HG03432 (cell line): Measurements from ENCODE around the gene AFF3.

Experiments
- ATAC-seq: cut with Tn5 transposase; IDR thresholded peaks from one replicate; pipeline ENCODE4 v1.9.1; 2021; ENCODE audit warnings: mild to moderate bottlenecking, moderate library complexity; ENCODE audit not compliant: unreplicated experiment

The AFF3 gene

DNA sequence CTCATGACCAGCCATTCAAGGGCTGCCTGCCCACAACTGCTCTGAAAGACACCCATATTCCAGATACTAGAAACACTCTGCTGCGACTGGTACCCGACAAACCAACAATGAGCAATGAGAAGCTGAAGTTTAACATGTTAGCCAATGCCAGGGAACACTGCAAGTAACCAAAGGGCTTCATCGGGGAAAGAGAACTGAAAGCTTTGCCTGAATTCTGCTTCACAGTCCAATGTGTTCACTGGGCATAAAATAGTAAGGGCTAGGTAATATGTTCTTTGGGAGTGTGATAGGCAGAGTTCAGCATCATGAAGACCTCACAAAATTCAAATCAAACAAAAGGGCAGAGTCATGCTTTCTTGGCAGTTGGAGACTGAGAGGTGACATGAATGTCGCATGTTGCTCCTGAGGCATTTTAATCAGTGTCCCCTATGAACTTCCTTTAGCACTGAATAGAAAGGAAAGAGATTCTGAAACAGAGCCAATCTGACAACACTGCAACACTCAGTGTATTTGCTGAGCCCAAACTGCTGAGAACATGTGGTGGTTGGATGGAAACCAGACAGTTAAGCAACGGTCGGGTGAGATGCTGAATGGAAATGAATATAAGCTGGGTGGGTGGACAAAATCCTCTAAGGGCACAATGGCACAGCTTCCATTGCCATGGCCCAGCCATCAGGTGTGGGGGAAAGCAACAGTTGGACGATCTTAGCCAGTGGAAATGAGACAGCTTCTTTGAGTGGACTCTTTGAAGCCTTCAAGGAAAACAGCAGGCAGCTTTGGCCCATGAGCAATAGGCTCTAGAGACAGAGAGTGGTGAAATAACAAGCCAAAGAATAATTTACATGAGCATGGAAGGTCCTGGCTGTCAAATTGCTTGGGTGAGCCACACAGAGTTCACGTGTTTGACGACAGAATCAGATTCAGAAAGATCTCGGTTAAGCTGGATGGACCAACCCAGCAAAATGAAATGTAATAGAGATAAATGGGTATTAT is 277.5 kb downstream of the AFF3 start:
- ATAC-seq: no peak

DNA sequence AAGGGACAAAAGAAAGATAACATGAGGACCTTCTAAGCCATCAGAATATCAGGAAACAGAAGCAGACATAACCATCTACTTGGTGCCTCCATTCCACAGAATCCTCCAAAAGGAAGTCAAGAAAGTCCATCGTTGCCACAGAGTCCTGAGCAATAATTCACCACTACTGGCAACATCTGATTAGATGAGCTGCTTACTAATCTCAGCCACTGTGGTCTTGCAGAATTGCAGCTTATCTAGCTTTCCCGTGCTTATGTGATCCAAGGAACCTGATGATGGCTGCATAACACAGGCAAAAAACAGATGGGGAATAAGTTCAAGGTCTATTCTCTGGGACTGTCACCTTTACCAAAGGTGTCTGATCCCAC is 278.5 kb downstream of the AFF3 start:
- no peak for ATAC-seq

DNA sequence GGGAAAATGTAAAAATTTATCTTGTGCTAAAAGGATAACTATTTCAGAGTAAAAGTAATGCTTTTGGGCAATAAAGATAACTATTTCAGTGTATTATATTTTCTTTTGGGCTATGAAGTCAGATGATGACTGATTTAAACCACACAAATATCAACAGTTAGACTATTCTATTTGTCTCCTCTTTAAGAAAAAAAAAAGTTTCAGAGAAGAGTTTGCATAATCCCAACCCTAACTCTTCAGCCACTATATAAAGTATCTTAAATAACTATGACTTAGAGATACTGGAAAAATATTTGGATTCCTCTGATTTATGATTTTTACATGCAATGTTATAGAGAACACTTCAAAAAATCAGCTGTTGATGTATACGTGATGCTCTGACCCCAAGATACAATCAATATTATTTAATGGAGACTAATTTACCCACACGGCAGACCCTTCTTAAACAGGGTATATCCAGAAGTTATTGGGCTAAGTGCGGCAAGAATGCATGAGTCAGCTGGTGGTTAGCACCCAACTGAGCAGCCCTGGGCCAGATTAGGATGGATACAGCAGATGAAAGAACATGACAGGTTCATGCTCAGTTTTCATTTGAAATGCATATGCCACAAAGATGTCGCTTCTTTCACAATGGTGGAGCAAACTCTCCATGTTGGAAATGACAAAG is 279.0 kb downstream of the AFF3 start:
- no peak for ATAC-seq

- no peak for ATAC-seq
These were observed 279.8 kb downstream of the AFF3 start for GRCh38 chr2:99862566-99862965.

DNA sequence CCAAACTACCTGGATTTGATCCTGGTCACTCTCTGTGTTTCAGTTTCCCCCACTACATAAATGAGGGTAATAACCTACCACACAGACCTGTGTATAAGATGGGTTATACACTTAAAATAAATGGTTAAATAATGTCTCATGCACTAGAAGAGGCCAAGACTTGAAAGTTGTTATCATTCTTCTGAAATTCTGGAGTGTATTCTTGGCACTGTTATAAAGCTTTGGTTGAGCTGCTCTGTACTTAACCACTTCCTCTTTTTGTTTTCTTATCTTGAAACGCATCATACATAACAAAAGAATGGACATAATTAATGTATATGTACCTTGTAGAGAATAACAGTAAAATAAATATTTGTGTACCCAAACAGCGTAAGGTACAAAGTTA is 281.0 kb downstream of the AFF3 start:
- no peak for ATAC-seq

- no peak for ATAC-seq
These were observed 281.5 kb downstream of the AFF3 start for GRCh38 chr2:99860720-99861375.

DNA sequence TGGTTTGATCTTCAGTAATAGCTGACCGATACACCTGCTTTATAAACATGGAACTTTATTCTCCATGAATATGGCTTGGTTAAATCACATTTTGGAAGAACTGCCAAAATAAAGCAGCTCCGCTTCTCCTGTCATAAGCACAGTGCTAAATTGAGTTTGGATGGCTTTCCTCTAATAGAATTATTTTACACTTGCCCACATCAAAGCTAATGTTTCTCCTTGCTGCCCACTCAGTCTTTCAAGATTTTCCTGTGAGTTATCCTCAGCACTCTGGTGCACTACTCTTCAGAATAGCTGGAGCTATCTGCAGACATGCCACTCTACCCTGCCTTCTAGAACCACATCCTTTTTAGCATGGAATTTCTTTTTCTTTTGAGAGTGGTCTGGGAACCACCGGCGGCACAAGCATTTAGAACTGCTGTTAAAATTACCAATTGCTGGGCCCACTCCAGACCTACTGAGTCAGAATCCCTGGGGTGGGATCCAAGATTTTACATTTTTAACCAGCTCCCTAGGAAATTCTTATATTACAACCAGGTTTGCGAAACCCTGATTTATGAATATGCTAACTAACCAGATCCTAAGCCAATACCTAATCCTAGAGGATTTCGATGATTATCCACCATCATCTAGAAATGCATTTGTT is 283.3 kb downstream of the AFF3 start:
- ATAC-seq: no peak

- ATAC-seq: no peak
These were observed 284.4 kb downstream of the AFF3 start for GRCh38 chr2:99857867-99858444.

DNA sequence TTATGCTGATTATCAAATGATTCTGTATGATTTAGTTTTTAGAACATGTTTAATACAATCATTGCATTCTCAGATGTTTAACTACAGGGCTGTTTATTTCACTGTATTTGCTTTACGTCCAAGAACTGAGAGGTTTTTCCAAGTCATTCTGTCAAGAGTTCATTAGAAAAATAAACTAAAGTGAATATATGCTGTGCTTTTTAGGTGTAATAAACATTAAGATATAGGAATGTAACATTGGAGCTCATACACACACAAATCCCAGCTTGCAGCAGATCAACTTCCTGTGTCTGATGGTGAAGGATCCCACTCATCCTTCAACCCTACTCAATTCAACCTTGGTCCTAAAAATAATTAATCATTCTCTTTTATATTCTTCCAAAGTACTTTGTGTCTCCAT is 285.0 kb downstream of the AFF3 start:
- no peak for ATAC-seq

DNA sequence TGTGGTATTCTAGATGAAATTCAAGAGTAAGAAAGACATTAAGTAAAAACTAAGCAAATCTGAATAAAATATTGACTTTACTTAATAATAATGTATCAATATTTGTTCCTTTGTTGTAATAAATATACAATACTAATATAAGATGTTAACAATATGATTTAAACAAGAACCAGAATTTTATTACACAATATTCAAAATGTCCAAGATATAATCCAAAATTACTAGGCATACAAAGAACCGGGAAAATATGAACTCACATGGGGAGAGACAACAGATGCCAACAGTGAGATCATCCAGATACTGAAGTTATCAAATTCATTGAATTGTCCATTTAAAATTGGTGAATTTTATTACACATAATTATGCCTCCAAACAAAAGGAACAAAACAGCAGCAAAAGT is 286.3 kb downstream of the AFF3 start:
- no peak for ATAC-seq

- no peak for ATAC-seq
These were observed 288.0 kb downstream of the AFF3 start for GRCh38 chr2:99854236-99854852.

DNA sequence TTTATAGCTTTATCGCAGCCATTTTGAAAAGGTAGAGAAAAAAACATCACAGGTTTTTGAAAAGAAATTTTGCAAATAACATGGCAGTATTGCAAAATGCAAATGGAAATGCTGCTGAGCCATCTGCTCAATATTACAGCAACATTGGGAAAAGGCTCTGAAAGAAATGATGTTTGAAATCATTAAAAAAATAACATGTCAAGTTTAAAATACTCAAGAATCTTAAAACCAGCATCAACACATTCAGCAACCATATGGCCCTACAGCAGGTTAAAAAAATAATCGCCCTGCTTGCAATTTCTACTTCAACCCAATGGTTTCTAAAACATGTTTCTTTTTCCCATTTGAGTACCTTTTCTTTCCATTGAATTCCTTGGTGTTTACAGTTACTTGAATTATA is 289.4 kb downstream of the AFF3 start:
- no peak for ATAC-seq

DNA sequence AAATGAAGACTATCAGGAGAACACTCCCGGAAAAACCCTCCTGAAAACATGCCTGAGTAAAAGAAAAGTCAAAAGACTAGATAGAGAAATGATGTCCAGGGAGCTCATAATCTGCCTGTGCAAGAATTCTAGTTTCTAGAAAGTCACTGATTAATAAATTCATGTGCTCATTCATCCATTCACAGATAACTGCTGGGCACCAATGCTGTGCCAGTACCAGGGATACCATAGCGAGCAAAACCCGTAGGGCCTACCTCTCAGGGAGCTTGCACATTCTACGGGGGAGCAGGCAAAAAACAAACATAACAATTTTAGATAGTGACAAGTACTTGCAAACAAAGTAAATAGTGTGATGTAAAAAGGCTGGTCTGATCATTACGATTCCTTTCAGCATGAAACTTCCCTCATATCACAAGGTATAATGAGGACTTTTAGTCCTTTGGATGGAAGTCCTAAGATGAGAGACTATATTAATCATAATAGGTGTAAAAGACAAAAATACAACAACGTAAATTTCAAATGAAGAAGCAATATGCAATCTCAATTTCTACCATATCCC is 289.9 kb downstream of the AFF3 start:
- no peak for ATAC-seq

- no peak for ATAC-seq
These were observed 290.6 kb downstream of the AFF3 start for GRCh38 chr2:99851811-99852210.

DNA sequence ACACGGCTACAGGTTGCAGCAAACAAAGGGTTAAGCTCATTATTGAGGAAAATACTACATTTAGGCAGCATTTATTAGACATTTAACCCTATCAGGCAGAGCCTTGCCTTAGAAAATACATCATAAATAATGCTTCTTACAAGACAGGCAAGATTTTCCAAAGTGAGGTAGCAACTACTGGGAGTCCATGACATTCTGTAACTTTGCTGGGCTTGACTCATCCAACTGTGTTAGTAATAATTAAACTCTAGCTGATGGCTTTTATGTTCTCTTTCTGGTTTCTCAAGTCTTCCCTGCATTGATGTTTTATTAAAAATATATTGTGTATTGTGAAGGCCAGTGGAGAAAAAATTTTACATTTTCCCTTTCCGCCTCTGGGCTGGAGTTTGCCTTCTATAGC is 291.3 kb downstream of the AFF3 start:
- no peak for ATAC-seq

DNA sequence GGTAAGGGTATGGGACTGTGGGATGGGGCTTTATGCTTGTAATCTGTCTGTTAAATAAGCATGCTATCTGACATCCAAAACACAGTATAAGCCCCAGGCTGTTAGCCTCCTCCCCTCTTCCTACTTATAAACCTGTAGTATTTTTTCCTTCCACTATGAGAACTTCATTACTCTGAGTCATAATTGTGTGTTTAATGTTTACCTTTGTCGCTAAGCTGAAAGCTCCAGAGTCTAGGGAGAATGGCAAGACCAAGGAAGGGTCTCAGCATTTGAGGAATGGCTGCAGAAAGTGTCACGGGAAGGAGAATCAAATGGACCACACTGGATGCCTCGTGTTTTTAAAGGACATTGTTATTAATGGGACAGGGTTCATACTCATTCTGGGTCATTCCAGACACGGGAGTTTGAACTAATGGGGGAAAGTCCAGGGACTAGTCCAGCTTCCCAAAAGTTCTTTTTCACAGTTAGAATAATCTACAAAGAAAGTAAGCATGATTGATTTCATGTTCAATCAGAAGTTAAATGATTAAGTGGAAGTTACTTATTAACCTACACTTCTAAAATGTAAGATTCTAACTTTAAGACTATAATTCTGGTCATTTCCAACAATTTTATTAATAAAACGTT is 292.2 kb downstream of the AFF3 start:
- no peak for ATAC-seq

DNA sequence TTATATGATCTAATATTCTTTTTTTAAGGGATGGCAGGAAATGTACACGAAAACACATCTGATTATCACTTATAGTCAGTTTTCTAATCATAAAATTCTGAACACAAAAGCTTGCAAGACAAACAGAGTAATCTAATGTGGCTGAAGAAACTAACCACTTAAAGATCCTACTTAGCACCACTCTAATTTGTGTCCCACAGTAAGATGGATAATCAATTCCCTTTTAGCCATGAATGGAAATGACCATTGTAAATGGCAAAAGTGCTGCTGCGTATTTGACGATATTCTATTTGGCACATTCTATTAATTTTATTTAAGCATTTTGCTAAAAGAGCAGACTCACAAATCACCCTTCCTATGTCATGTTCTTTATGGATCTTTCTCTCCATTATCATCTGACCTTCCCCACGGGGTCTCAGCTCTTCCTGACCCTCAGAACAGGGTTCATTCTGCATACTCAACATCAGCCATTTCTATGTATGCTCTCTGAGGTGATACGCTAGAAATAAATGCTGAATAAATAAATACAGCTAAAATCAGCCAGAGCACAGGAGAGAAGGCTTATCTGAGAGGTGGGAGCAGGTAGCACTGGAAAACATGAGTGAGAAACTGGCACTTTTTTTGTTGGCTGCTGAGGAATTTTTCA is 295.8 kb downstream of the AFF3 start:
- ATAC-seq: no peak

DNA sequence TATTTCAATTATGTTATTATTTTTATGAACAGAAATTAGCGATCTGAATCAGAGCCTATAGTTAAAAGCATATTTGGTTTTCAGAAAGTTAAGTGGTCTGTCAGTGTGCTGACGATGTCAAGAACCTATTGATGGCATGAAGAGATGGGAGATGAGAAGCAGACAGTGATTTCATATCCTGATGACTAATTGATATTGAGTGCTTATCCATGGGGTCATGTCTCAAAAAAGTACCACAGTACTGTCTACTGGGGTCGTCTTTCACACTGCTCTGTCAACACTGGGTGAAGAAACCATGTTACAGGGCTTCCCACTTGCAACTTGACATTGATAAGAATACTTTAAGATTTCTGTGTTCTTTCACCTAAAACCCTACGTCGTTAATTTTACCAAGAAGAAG is 297.1 kb downstream of the AFF3 start:
- ATAC-seq: no peak

DNA sequence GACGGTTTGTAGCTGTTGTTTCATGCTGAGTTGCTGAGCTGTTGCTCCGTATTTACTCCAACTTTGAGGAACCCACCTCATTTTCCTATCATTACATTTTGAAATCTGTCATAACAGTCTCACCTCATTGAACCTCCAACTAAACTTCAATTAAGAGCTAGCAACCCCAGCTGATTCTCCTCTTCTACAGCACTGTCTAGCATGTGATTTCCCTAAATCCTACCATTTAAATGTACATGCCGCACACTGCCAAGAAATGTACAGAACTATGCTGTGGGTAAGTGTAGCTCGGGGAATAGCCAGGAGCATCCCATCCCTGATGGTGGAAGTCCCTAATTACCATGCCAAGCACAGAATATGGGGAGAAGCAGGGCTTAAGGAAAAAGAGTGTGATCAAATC is 299.9 kb downstream of the AFF3 start:
- no peak for ATAC-seq
